Measurements from ENCODE around the gene SIGLEC8. TPM values are rescaled to one million over a fixed set of nuclear protein-coding genes. Genes with fewer than 3 reads are reported as not detected.

SIGLEC8 gene
- total and polyA plus RNA-seq, 9 of the 15 experiments (the other 6 are each of a cell fraction or from before 2014, with no cell fraction given): 0.04 to 0.65 (median 0.39) TPM

DNA sequence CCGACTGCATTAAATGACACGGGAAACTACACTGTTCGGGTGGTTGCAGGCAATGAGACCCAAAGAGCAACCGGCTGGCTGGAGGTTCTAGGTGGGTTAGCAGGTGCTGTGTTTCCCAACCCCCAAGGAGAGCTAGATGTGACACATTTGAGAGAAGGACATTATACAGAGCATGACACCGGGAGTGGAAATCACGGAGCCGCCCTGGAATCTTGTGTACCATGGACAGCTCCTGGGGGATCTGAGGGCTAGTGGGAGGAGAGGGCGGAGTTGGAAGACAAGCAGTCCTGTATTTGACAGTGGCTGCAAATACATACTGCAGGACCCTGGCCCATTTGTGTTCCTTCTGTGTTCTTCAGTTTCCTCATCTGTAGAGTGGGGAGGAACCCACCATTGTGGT lies 22.3 kb upstream of the SIGLEC8 start (continued):
- no peak for TF ChIP-seq SAFB2 (IDR thresholded peaks at IDR 0.05; ENCODE audit: borderline replicate concordance, low read depth, low read length, severe bottlenecking)
- TF ChIP-seq SIN3A (IDR thresholded peaks at IDR 0.05; ENCODE audit: borderline replicate concordance in 2 of 2, control insufficient read depth in 1 of 2, low read depth in 2 of 2, low read length in 2 of 2): peak in 1 of 2 experiments; percentile 83; a peak in 2 of 4 replicates
- TF ChIP-seq XRCC4 (IDR thresholded peaks at IDR 0.05; ENCODE audit: extremely low read depth, insufficient read depth, insufficient read length): no peak
- TF ChIP-seq RB1 (IDR thresholded peaks at IDR 0.05; ENCODE audit: low read depth): no peak
- no peak for TF ChIP-seq PKNOX1 (IDR thresholded peaks at IDR 0.05)
- TF ChIP-seq ZNF830 (CRISPR knock-in tag; IDR thresholded peaks at IDR 0.05): no peak
- TF ChIP-seq ZBTB7A (IDR thresholded peaks at IDR 0.05; ENCODE audit: borderline replicate concordance, control insufficient read depth, low read depth, low read length): no peak
- no peak for TF ChIP-seq ZNF41 (CRISPR knock-in tag; conservative IDR thresholded peaks at IDR 0.05)
- TF ChIP-seq, protein P1, sequence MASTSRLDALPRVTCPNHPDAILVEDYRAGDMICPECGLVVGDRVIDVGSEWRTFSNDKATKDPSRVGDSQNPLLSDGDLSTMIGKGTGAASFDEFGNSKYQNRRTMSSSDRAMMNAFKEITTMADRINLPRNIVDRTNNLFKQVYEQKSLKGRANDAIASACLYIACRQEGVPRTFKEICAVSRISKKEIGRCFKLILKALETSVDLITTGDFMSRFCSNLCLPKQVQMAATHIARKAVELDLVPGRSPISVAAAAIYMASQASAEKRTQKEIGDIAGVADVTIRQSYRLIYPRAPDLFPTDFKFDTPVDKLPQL (IDR thresholded peaks at IDR 0.05; ENCODE audit: extremely low read depth, insufficient read length): no peak
- no peak for TF ChIP-seq MTA3 (IDR thresholded peaks at IDR 0.05; ENCODE audit: borderline replicate concordance)
- no peak for TF ChIP-seq TAF9B (IDR thresholded peaks at IDR 0.05; ENCODE audit: partially characterized antibody)
- no peak for TF ChIP-seq ZNF586 (CRISPR knock-in tag; conservative IDR thresholded peaks at IDR 0.05)
- TF ChIP-seq CREB5 (CRISPR knock-in tag; IDR thresholded peaks at IDR 0.05): no peak
- peak; percentile 64; the same call in 1 of the 2 replicates for TF ChIP-seq DMBX1 (CRISPR knock-in tag; IDR thresholded peaks at IDR 0.05; ENCODE audit: borderline replicate concordance)
- TF ChIP-seq ERF (CRISPR knock-in tag; IDR thresholded peaks at IDR 0.05): no peak
- TF ChIP-seq ZBTB43 (CRISPR knock-in tag; IDR thresholded peaks at IDR 0.05): no peak
- TF ChIP-seq MAFK (IDR thresholded peaks at IDR 0.05; ENCODE audit: low read length): no peak
- no peak for TF ChIP-seq NCOR1 (IDR thresholded peaks at IDR 0.05)
- no peak for TF ChIP-seq ZNF165 (CRISPR knock-in tag; IDR thresholded peaks at IDR 0.05; ENCODE audit: borderline replicate concordance)
- no peak for TF ChIP-seq POLR2B (IDR thresholded peaks at IDR 0.05; ENCODE audit: low read depth, partially characterized antibody)
- no peak for TF ChIP-seq CC2D1A (IDR thresholded peaks at IDR 0.05)
- no peak for TF ChIP-seq PRDM10 (IDR thresholded peaks at IDR 0.05; ENCODE audit: partially characterized antibody)

Data from K562 (cell line).